IMR-90 (cell line): ENCODE data around the gene HAS3. TPM values are rescaled to one million over a fixed set of nuclear protein-coding genes. Genes with fewer than 3 reads are reported as not detected.
A peak's percentile ranks its signal among the peaks of the same experiment; 100 is the strongest.

ENCODE experiments used
- ATAC-seq: fragments of 200-7000 bp; cut with Tn5 transposase; 2 replicates; pipeline ENCODE4 v1.9.1; 2020; ENCODE audit warnings: low read depth, mild to moderate bottlenecking, moderate library complexity
- BruUV-seq: library from RNA; stranded (reverse); fragments of 400-500 nt; replicated peaks from 2 replicates; lab custom pipeline; 2021; lab: Mats Ljungman, UMichigan
- CTCF ChIA-PET: fragments of 300-600 bp; formaldehyde crosslinking; extraction: SDS; loops from one replicate; lab custom pipeline; 2021; ENCODE audit warnings: antibody characterized with exemption; lab: Yijun Ruan, JAX
- POLR2A ChIA-PET: fragments of 300-600 bp; sonication (Branson Sonifier 250); formaldehyde crosslinking; loops from one replicate; lab custom pipeline; 2022; ENCODE audit warnings: antibody characterized with exemption; ENCODE audit not compliant: unreplicated experiment; lab: Charles Lee
- DNase-seq: peaks from one replicate; pipeline ENCODE4 v3.0.0; 2013
- H2AFZ ChIP-seq: replicated peaks from 2 replicates; pipeline ENCODE3; 2013; ENCODE audit warnings: low read length, mild to moderate bottlenecking; ENCODE audit not compliant: poor library complexity
- H2AK5ac ChIP-seq: 2 replicates; pipeline ENCODE4 v1.6.1; 2013; ENCODE audit warnings: low read depth, low read length, inconsistent platforms
- H2AK9ac ChIP-seq: replicated peaks from 2 replicates; pipeline ENCODE3; 2013; ENCODE audit warnings: mild to moderate bottlenecking, low read depth, low read length, moderate library complexity; ENCODE audit not compliant: poor library complexity
- H2BK120ac ChIP-seq: 2 replicates; pipeline ENCODE4 v1.6.1; 2013; ENCODE audit warnings: low read depth, low read length, inconsistent platforms
- H2BK15ac ChIP-seq: 3 replicates; pipeline ENCODE4 v1.6.1; 2013; ENCODE audit warnings: low read depth, low read length, inconsistent platforms
- H2BK20ac ChIP-seq: 2 replicates; pipeline ENCODE4 v1.6.1; 2013; ENCODE audit warnings: low read depth, mild to moderate bottlenecking, inconsistent platforms, low read length, moderate library complexity
- H2BK5ac ChIP-seq: 2 replicates; pipeline ENCODE4 v1.6.1; 2013; ENCODE audit warnings: mild to moderate bottlenecking, low read depth, low read length, inconsistent platforms; ENCODE audit not compliant: poor library complexity, severe bottlenecking
- H3K14ac ChIP-seq: replicated peaks from 2 replicates; pipeline ENCODE4 v1.6.1; 2013; ENCODE audit warnings: low read depth, low read length, inconsistent platforms
- H3K18ac ChIP-seq: 2 replicates; pipeline ENCODE4 v1.6.1; 2013; ENCODE audit warnings: low read depth, low read length, control low read depth
- H3K23ac ChIP-seq: 2 replicates; pipeline ENCODE4 v1.6.1; 2013; ENCODE audit warnings: low read depth, low read length, inconsistent platforms
- H3K27ac ChIP-seq: 2 replicates; pipeline ENCODE4 v1.5.1; 2013; ENCODE audit warnings: mild to moderate bottlenecking, control low read depth, low read length; ENCODE audit not compliant: insufficient read depth
- H3K27me3 ChIP-seq: 2 replicates; pipeline ENCODE4 v1.6.1; 2013; ENCODE audit warnings: low read length; ENCODE audit not compliant: control insufficient read depth, insufficient read depth
- H3K36me3 ChIP-seq: 2 replicates; pipeline ENCODE4 v1.6.1; 2013; ENCODE audit warnings: low read length, mixed read lengths; ENCODE audit not compliant: control insufficient read depth, insufficient read depth
- H3K4ac ChIP-seq: 2 replicates; pipeline ENCODE4 v1.6.1; 2013; ENCODE audit warnings: low read depth, low read length, inconsistent platforms
- H3K4me1 ChIP-seq: 2 replicates; pipeline ENCODE4 v1.6.1; 2013; ENCODE audit warnings: low read length, mixed read lengths; ENCODE audit not compliant: control insufficient read depth, insufficient read depth
- H3K4me2 ChIP-seq: 2 replicates; pipeline ENCODE4 v1.6.1; 2013; ENCODE audit warnings: low read depth, mild to moderate bottlenecking, control low read depth, low read length, moderate library complexity
- H3K4me3 ChIP-seq: 2 replicates; pipeline ENCODE4 v1.5.1; 2013; ENCODE audit warnings: low read depth, mild to moderate bottlenecking, control low read depth, low read length, moderate library complexity; ENCODE audit not compliant: insufficient read depth
- H3K56ac ChIP-seq: 2 replicates; pipeline ENCODE4 v1.6.1; 2013; ENCODE audit warnings: low read length, inconsistent platforms; ENCODE audit not compliant: insufficient read depth; ENCODE audit errors: extremely low read depth
- H3K79me1 ChIP-seq, 2 experiments: 2 replicates each; pipeline ENCODE4 v1.6.1; 2013; ENCODE audit warnings: low read length in 2 of 2, inconsistent platforms in 1 of 2, low read depth in 1 of 2
- H3K9ac ChIP-seq: 2 replicates; pipeline ENCODE4 v1.6.1; 2013; ENCODE audit warnings: low read depth, low read length, control low read depth
- H3K9me1 ChIP-seq: 2 replicates; pipeline ENCODE4 v1.6.1; 2013; ENCODE audit warnings: low read length, inconsistent platforms; ENCODE audit not compliant: insufficient read depth
- H3K9me3 ChIP-seq: 2 replicates; pipeline ENCODE4 v1.6.1; 2013; ENCODE audit warnings: low read length; ENCODE audit not compliant: control insufficient read depth, insufficient read depth
- H4K20me1 ChIP-seq: 2 replicates; pipeline ENCODE4 v1.6.1; 2013; ENCODE audit warnings: low read length, inconsistent platforms; ENCODE audit not compliant: insufficient read depth
- H4K5ac ChIP-seq: 2 replicates; pipeline ENCODE4 v1.6.1; 2013; ENCODE audit warnings: mild to moderate bottlenecking, low read depth, low read length, control low read depth
- H4K8ac ChIP-seq, 2 experiments: 2 replicates each; pipeline ENCODE4 v1.6.1; 2013; ENCODE audit warnings: low read depth in 2 of 2, low read length in 2 of 2, control low read depth in 1 of 2, inconsistent platforms in 1 of 2
- H4K91ac ChIP-seq: 2 replicates; pipeline ENCODE4 v1.6.1; 2013; ENCODE audit warnings: low read depth, low read length, inconsistent platforms; ENCODE audit not compliant: insufficient read depth
- BHLHE40 ChIP-seq: fragments of 150-350 bp; IDR thresholded peaks from 2 replicates; pipeline ENCODE4 v1.6.1; 2016; ENCODE audit warnings: mild to moderate bottlenecking, low read depth, low read length
- CEBPB ChIP-seq: IDR thresholded peaks from 2 replicates; pipeline ENCODE4 v1.6.1; 2012; ENCODE audit warnings: low read depth, low read length, improper control_type of control experiment
- CHD1 ChIP-seq: IDR thresholded peaks from 2 replicates; pipeline ENCODE4 v1.6.1; 2012; ENCODE audit warnings: low read depth, low read length, improper control_type of control experiment
- MAFK ChIP-seq: IDR thresholded peaks from 2 replicates; pipeline ENCODE4 v1.6.1; 2012; ENCODE audit warnings: low read depth, low read length, improper control_type of control experiment
- MAZ ChIP-seq: IDR thresholded peaks from 2 replicates; pipeline ENCODE4 v1.6.1; 2012; ENCODE audit warnings: low read depth, mild to moderate bottlenecking, low read length, improper control_type of control experiment, moderate library complexity, borderline replicate concordance
- MXI1 ChIP-seq: IDR thresholded peaks from 2 replicates; pipeline ENCODE4 v1.6.1; 2012; ENCODE audit warnings: low read depth, mild to moderate bottlenecking, low read length, moderate library complexity, borderline replicate concordance
- POLR2A ChIP-seq: IDR thresholded peaks from 2 replicates; pipeline ENCODE4 v1.6.1; 2012; ENCODE audit warnings: mild to moderate bottlenecking, low read depth, low read length
- RAD21 ChIP-seq: IDR thresholded peaks from 2 replicates; pipeline ENCODE4 v1.6.1; 2012; ENCODE audit warnings: low read length, improper control_type of control experiment
- RFX5 ChIP-seq: IDR thresholded peaks from 2 replicates; pipeline ENCODE4 v1.8.0; 2012; ENCODE audit warnings: low read depth, mild to moderate bottlenecking, low read length, moderate library complexity
- SMC3 ChIP-seq: fragments of 150-350 bp; IDR thresholded peaks from 2 replicates; pipeline ENCODE4 v1.6.1; 2016; ENCODE audit warnings: low read depth, mild to moderate bottlenecking, antibody characterized with exemption, low read length, moderate library complexity
- WGBS, 2 experiments: methylation state at CpG; one replicate each; pipeline versions ENCODE4 v1.1.5 to v1.1.7; 2013; ENCODE audit warnings: missing lambda C conversion rate in 2 of 2; ENCODE audit not compliant: insufficient read length in 1 of 2; ENCODE audit errors: extremely low coverage in 2 of 2; 5-methylcytosine and 5-hydroxymethylcytosine counted together
- dilution Hi-C: fragments of 300-500 bp; cut with HindIII; formaldehyde crosslinking; loops from one replicate; pipeline ENCODE4 v1.14.3; 2018; ENCODE audit warnings: low sequenced_read_pairs; ENCODE audit not compliant: unreplicated experiment
- in situ Hi-C: fragments of 300-500 bp; cut with MboI; formaldehyde crosslinking; loops from 3 replicates; pipeline ENCODE4 v1.14.3; 2019; ENCODE audit warnings: low sequenced_read_pairs, inconsistent platforms, mixed read lengths
- intact Hi-C: fragments of 100-400 bp; cut with micrococcal nuclease; formaldehyde crosslinking; loops from 2 replicates; pipeline ENCODE4 v1.10.0; 2022
- polyA plus RNA-seq, 3 experiments: library from polyadenylated mRNA; depleted of rRNA; stranded (reverse); fragments of >200 nt; gene quantifications; 2 replicates each; pipeline ENCODE4 v1.2.3, GENCODE V29; 2012; ENCODE audit warnings: low replicate concordance in 1 of 3
- total RNA-seq: library from RNA; depleted of rRNA; stranded (reverse); fragments of >200 nt; gene quantifications from 2 replicates; pipeline ENCODE4 v1.2.3, GENCODE V29; 2012
- TF ChIP-seq, protein P1 (sequence below): fragments of 150-350 bp; IDR thresholded peaks from 2 replicates; pipeline ENCODE4 v1.6.1; 2017; ENCODE audit warnings: mild to moderate bottlenecking, antibody characterized with exemption, low read length, low read depth
- TF ChIP-seq, protein P2 (sequence below): conservative IDR thresholded peaks from 2 replicates; pipeline ENCODE4 v1.5.1; 2012; ENCODE audit warnings: mild to moderate bottlenecking, low read depth, low read length, improper control_type of control experiment

HAS3 gene
- total and polyA plus RNA-seq, 2 of the 4 experiments (the other 2 are of a cell fraction): 0.36 to 0.97 TPM

DNA sequence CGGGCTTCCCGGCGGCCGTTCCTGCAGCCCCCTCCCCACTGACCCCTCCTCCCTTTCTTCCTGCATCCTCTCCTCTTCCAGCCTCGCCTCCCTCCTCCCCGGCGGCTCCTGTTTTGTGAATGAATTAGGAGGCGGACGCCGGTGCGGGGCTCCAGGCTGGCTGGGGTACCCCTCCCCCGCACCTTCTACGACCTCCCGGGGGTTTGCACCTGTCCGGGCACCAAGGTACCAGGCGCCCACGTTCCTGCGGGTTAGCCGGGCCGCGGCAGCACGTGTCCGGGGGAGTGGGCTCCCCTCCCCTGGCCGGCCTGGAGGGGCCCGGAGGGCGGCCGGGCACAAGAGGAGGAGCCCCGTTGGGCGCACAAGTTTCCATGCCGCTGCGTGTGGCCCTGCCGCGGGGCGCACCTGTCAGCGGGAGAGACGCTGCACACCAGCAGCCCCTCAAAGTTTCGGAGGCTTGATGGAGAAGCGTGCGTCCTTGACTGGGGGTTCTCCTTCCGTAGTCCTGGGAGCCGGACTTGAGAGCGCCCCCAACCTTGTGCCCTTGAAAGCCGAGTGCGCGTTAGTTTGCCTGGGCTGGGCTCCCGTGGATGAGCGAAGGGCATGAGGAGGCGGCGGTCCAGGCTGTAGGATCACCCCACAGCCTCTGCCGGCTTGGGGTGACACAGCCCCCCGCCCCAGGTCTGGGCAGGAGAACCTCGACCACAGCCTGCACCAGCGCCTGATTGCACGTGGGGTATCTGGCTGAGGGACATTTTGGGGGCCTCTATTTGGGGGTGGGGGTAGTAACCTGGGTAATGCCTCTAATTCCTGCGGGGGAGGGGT lies 1.2 kb downstream of the HAS3 start:
- peak; percentile 5 for ATAC-seq

More for the DNA sequence above, 1.2 kb downstream of the HAS3 start:
- no peak overlapping the region for H2BK120ac ChIP-seq
- H4K5ac ChIP-seq: no peak overlapping the region
- H3K4me1 ChIP-seq: peaks cover 7% of the 10 kb centered on the region; the same call in 1 of the 2 replicates
- H3K79me1 ChIP-seq: peaks cover 0 to 3% of the 10 kb centered on the region in 2 experiments; a peak in 2 of 4 replicates
- H4K20me1 ChIP-seq: peaks cover 16% of the 10 kb centered on the region
- H3K18ac ChIP-seq: no peak overlapping the region
- no peak overlapping the region for H3K14ac ChIP-seq
- no peak for DNase-seq
- no peak overlapping the region for H2BK5ac ChIP-seq
- no peaks in the 10 kb centered on the region for H3K27me3 ChIP-seq
- H3K27ac ChIP-seq: no peak overlapping the region
- H4K91ac ChIP-seq: no peak overlapping the region
- no peak overlapping the region for H2AK5ac ChIP-seq
- no peak overlapping the region for H3K56ac ChIP-seq
- no peak overlapping the region for H4K8ac ChIP-seq
- H3K9me1 ChIP-seq: peaks cover 3% of the 10 kb centered on the region
- no TSS peak for BruUV-seq
- peak overlapping the region; percentile 60 for H3K4me3 ChIP-seq
- WGBS, 2 experiments: 1% methylated on average over 22 of the region's 55 CpGs; no CpG with 5 or more reads in 1 of the 2 experiments
- H2BK20ac ChIP-seq: no peak overlapping the region
- TF ChIP-seq RAD21 (no peak), SMC3 (no peak), POLR2A (no peak), MAFK (no peak), MXI1 (no peak), MAZ (no peak), CEBPB (no peak), BHLHE40 (no peak), RFX5 (no peak), CHD1 (no peak)
- TF ChIP-seq, protein P1, sequence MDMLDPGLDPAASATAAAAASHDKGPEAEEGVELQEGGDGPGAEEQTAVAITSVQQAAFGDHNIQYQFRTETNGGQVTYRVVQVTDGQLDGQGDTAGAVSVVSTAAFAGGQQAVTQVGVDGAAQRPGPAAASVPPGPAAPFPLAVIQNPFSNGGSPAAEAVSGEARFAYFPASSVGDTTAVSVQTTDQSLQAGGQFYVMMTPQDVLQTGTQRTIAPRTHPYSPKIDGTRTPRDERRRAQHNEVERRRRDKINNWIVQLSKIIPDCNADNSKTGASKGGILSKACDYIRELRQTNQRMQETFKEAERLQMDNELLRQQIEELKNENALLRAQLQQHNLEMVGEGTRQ: no peak
- TF ChIP-seq, protein P2, sequence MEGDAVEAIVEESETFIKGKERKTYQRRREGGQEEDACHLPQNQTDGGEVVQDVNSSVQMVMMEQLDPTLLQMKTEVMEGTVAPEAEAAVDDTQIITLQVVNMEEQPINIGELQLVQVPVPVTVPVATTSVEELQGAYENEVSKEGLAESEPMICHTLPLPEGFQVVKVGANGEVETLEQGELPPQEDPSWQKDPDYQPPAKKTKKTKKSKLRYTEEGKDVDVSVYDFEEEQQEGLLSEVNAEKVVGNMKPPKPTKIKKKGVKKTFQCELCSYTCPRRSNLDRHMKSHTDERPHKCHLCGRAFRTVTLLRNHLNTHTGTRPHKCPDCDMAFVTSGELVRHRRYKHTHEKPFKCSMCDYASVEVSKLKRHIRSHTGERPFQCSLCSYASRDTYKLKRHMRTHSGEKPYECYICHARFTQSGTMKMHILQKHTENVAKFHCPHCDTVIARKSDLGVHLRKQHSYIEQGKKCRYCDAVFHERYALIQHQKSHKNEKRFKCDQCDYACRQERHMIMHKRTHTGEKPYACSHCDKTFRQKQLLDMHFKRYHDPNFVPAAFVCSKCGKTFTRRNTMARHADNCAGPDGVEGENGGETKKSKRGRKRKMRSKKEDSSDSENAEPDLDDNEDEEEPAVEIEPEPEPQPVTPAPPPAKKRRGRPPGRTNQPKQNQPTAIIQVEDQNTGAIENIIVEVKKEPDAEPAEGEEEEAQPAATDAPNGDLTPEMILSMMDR: no peak
- dilution Hi-C loops: no loop called here
- intact Hi-C loops: no loop called here
- in situ Hi-C loops: no loop called here
- peak overlapping the region; percentile 79 for H2AFZ ChIP-seq
- H3K23ac ChIP-seq: 0 out of 2 replicates have a peak overlapping the region, but pooled peaks have one; percentile 59
- no peak overlapping the region for H2BK15ac ChIP-seq
- no peak overlapping the region for H3K9ac ChIP-seq
- no peak overlapping the region for H3K4ac ChIP-seq
- H3K36me3 ChIP-seq: peaks cover 9% of the 10 kb centered on the region; the same call in 1 of the 2 replicates
- ChIA-PET POLR2A (no interaction called here), CTCF (interaction anchor here (0.6 to 1.3 kb wide), 2 partner anchors 204 to 261 kb away, joined by 3 to 7 read pairs; no protein-coding TSS in a partner anchor)
- peak overlapping the region; percentile 76 for H2AK9ac ChIP-seq
- H3K9me3 ChIP-seq: no peaks in the 10 kb centered on the region
- H3K4me2 ChIP-seq: peak overlapping the region; percentile 79
